ENCODE data around the gene TEKT3.
A peak's percentile ranks its signal among the peaks of the same experiment; 100 is the strongest.

Gene TEKT3

GRCh38 chr17:15278924-15279477 is 62.4 kb downstream of the TEKT3 start:
- Histone ChIP-seq H3K27ac (ENCODE audit: low read depth, low read length) (no peak overlapping the region), H3K9ac (ENCODE audit: low read depth, low read length) (no peak overlapping the region)

GRCh38 chr17:15278380-15278779 is 63.0 kb downstream of the TEKT3 start:
- 36% methylated on average over 5 of the region's 6 CpGs for WGBS
- Histone ChIP-seq H3K4me1 (ENCODE audit: insufficient read depth, low read length) (peaks cover 16% of the 10 kb centered on the region), H3K27ac (ENCODE audit: low read depth, low read length) (no peak overlapping the region), H3K36me3 (ENCODE audit: insufficient read depth, low read length) (no peaks in the 10 kb centered on the region), H3K4me3 (ENCODE audit: low read length) (no peak overlapping the region; the same call in 1 of the 2 replicates), H3K27me3 (ENCODE audit: insufficient read depth, low read length) (no peaks in the 10 kb centered on the region), H3K9me3 (ENCODE audit: insufficient read depth, low read depth, low read length) (no peaks in the 10 kb centered on the region), H3K9ac (ENCODE audit: low read depth, low read length) (0 out of 2 replicates have a peak overlapping the region, but pooled peaks have one; percentile 38)

More at GRCh38 chr17:15278924-15279477, 62.4 kb downstream of the TEKT3 start:
- H3K36me3 ChIP-seq (ENCODE audit: insufficient read depth, low read length) = no peaks in the 10 kb centered on the region
- H3K4me3 ChIP-seq (ENCODE audit: low read length) = no peak overlapping the region
- WGBS = 68% methylated on average over 2 of the region's 2 CpGs
- no peaks in the 10 kb centered on the region for H3K27me3 ChIP-seq (ENCODE audit: insufficient read depth, low read length)
- H3K9me3 ChIP-seq (ENCODE audit: insufficient read depth, low read depth, low read length) = no peaks in the 10 kb centered on the region
- peaks cover 16% of the 10 kb centered on the region for H3K4me1 ChIP-seq (ENCODE audit: insufficient read depth, low read length)

- no peak overlapping the region for H3K4me3 ChIP-seq (ENCODE audit: low read length)
- H3K36me3 ChIP-seq (ENCODE audit: insufficient read depth, low read length) = no peaks in the 10 kb centered on the region
- H3K4me1 ChIP-seq (ENCODE audit: insufficient read depth, low read length) = peaks cover 14% of the 10 kb centered on the region
- no peaks in the 10 kb centered on the region for H3K9me3 ChIP-seq (ENCODE audit: insufficient read depth, low read depth, low read length)
- H3K27ac ChIP-seq (ENCODE audit: low read depth, low read length) = no peak overlapping the region
- no peaks in the 10 kb centered on the region for H3K27me3 ChIP-seq (ENCODE audit: insufficient read depth, low read length)
- 91% methylated on average over 3 of the region's 3 CpGs for WGBS
- H3K9ac ChIP-seq (ENCODE audit: low read depth, low read length) = no peak overlapping the region
Measured at GRCh38 chr17:15274017-15274416, 67.4 kb downstream of the TEKT3 start.

- Histone ChIP-seq H3K9me3 (ENCODE audit: insufficient read depth, low read depth, low read length) (no peaks in the 10 kb centered on the region), H3K27me3 (ENCODE audit: insufficient read depth, low read length) (peaks cover 7% of the 10 kb centered on the region; the same call in 1 of the 2 replicates), H3K4me1 (ENCODE audit: insufficient read depth, low read length) (peaks cover 7% of the 10 kb centered on the region), H3K9ac (ENCODE audit: low read depth, low read length) (no peak overlapping the region), H3K36me3 (ENCODE audit: insufficient read depth, low read length) (no peaks in the 10 kb centered on the region), H3K4me3 (ENCODE audit: low read length) (no peak overlapping the region), H3K27ac (ENCODE audit: low read depth, low read length) (no peak overlapping the region)
- 89% methylated on average over 4 of the region's 5 CpGs for WGBS
Measured at GRCh38 chr17:15273141-15273793, 68.1 kb downstream of the TEKT3 start.

GRCh38 chr17:15271741-15272140 is 69.7 kb downstream of the TEKT3 start:
- Histone ChIP-seq H3K4me1 (ENCODE audit: insufficient read depth, low read length) (no peaks in the 10 kb centered on the region), H3K27me3 (ENCODE audit: insufficient read depth, low read length) (peaks cover 15% of the 10 kb centered on the region; the same call in 1 of the 2 replicates), H3K27ac (ENCODE audit: low read depth, low read length) (no peak overlapping the region), H3K4me3 (ENCODE audit: low read length) (no peak overlapping the region), H3K9me3 (ENCODE audit: insufficient read depth, low read depth, low read length) (no peaks in the 10 kb centered on the region), H3K36me3 (ENCODE audit: insufficient read depth, low read length) (no peaks in the 10 kb centered on the region), H3K9ac (ENCODE audit: low read depth, low read length) (no peak overlapping the region)
- WGBS = 92% methylated on average over 6 of the region's 6 CpGs

- H3K36me3 ChIP-seq (ENCODE audit: insufficient read depth, low read length) = no peaks in the 10 kb centered on the region
- no peak overlapping the region for H3K4me3 ChIP-seq (ENCODE audit: low read length)
- H3K4me1 ChIP-seq (ENCODE audit: insufficient read depth, low read length) = no peaks in the 10 kb centered on the region
- peaks cover 18% of the 10 kb centered on the region for H3K27me3 ChIP-seq (ENCODE audit: insufficient read depth, low read length)
- no peak overlapping the region for H3K27ac ChIP-seq (ENCODE audit: low read depth, low read length)
- no peak overlapping the region for H3K9ac ChIP-seq (ENCODE audit: low read depth, low read length)
- H3K9me3 ChIP-seq (ENCODE audit: insufficient read depth, low read depth, low read length) = no peaks in the 10 kb centered on the region
- 94% methylated on average over 9 of the region's 9 CpGs for WGBS
Measured at GRCh38 chr17:15270628-15271381, 70.6 kb downstream of the TEKT3 start.

- H3K4me1 ChIP-seq (ENCODE audit: insufficient read depth, low read length) = no peaks in the 10 kb centered on the region
- no peak overlapping the region for H3K27ac ChIP-seq (ENCODE audit: low read depth, low read length)
- H3K36me3 ChIP-seq (ENCODE audit: insufficient read depth, low read length) = no peaks in the 10 kb centered on the region
- H3K27me3 ChIP-seq (ENCODE audit: insufficient read depth, low read length) = peaks cover 29% of the 10 kb centered on the region
- no peaks in the 10 kb centered on the region for H3K9me3 ChIP-seq (ENCODE audit: insufficient read depth, low read depth, low read length)
- WGBS = 92% methylated on average over 5 of the region's 5 CpGs
- H3K4me3 ChIP-seq (ENCODE audit: low read length) = no peak overlapping the region
- no peak overlapping the region for H3K9ac ChIP-seq (ENCODE audit: low read depth, low read length)
Measured at GRCh38 chr17:15269780-15270089, 71.7 kb downstream of the TEKT3 start.

- peaks cover 34% of the 10 kb centered on the region for H3K27me3 ChIP-seq (ENCODE audit: insufficient read depth, low read length)
- H3K4me1 ChIP-seq (ENCODE audit: insufficient read depth, low read length) = no peaks in the 10 kb centered on the region
- WGBS = 89% methylated on average over 7 of the region's 7 CpGs
- no peak overlapping the region for H3K27ac ChIP-seq (ENCODE audit: low read depth, low read length)
- H3K9ac ChIP-seq (ENCODE audit: low read depth, low read length) = no peak overlapping the region
- H3K4me3 ChIP-seq (ENCODE audit: low read length) = no peak overlapping the region
- no peaks in the 10 kb centered on the region for H3K36me3 ChIP-seq (ENCODE audit: insufficient read depth, low read length)
- H3K9me3 ChIP-seq (ENCODE audit: insufficient read depth, low read depth, low read length) = no peaks in the 10 kb centered on the region
Measured at GRCh38 chr17:15269087-15269779, 72.2 kb downstream of the TEKT3 start.

GRCh38 chr17:15268461-15268860 is 72.9 kb downstream of the TEKT3 start:
- Histone ChIP-seq H3K27ac (ENCODE audit: low read depth, low read length) (no peak overlapping the region), H3K36me3 (ENCODE audit: insufficient read depth, low read length) (no peaks in the 10 kb centered on the region), H3K9me3 (ENCODE audit: insufficient read depth, low read depth, low read length) (no peaks in the 10 kb centered on the region), H3K4me1 (ENCODE audit: insufficient read depth, low read length) (no peaks in the 10 kb centered on the region), H3K27me3 (ENCODE audit: insufficient read depth, low read length) (peaks cover 41% of the 10 kb centered on the region), H3K4me3 (ENCODE audit: low read length) (no peak overlapping the region), H3K9ac (ENCODE audit: low read depth, low read length) (no peak overlapping the region)
- WGBS = 81% methylated on average over 1 of the region's 1 CpG

GRCh38 chr17:15267996-15268395 is 73.4 kb downstream of the TEKT3 start:
- Histone ChIP-seq H3K9me3 (ENCODE audit: insufficient read depth, low read depth, low read length) (no peaks in the 10 kb centered on the region), H3K36me3 (ENCODE audit: insufficient read depth, low read length) (no peaks in the 10 kb centered on the region), H3K27me3 (ENCODE audit: insufficient read depth, low read length) (peaks cover 46% of the 10 kb centered on the region), H3K4me3 (ENCODE audit: low read length) (no peak overlapping the region), H3K27ac (ENCODE audit: low read depth, low read length) (no peak overlapping the region), H3K4me1 (ENCODE audit: insufficient read depth, low read length) (no peaks in the 10 kb centered on the region), H3K9ac (ENCODE audit: low read depth, low read length) (no peak overlapping the region)
- 86% methylated on average over 2 of the region's 3 CpGs for WGBS
